Uterus (tissue), 4 donors: ENCODE results near the gene MAP3K6. TPM values are rescaled to one million over a fixed set of nuclear protein-coding genes. Genes with fewer than 3 reads are reported as not detected.

Experiments used
- DNase-seq, 2 donors: peaks; one replicate each; pipeline ENCODE4 v3.0.0-alpha.2; 2019 to 2020
- H3K27ac ChIP-seq, 2 donors: fragments of 200-600 bp; sonication (generic); 1 replicate in 1 of 2; 2 replicates in 1 of 2; pipeline ENCODE4 v1.5.1; 2016 to 2018
- H3K27me3 ChIP-seq, 2 donors: fragments of 200-600 bp; sonication (generic); one replicate each; pipeline ENCODE4 v1.5.1; 2018 to 2019; ENCODE audit warnings: control low read depth in 1 of 2
- H3K36me3 ChIP-seq, 2 donors: fragments of 200-600 bp; sonication (generic); one replicate each; pipeline ENCODE4 v1.5.1; 2019; ENCODE audit warnings: control low read depth in 1 of 2
- H3K4me1 ChIP-seq, 2 donors: fragments of 200-600 bp; sonication (generic); one replicate each; pipeline ENCODE4 v1.5.1; 2018 to 2019; ENCODE audit warnings: control low read depth in 1 of 2
- H3K4me3 ChIP-seq, 2 donors: fragments of 200-600 bp; sonication (generic); 1 replicate in 1 of 2; 2 replicates in 1 of 2; pipeline ENCODE4 v1.5.1; 2018 to 2019; ENCODE audit warnings: mild to moderate bottlenecking in 1 of 2
- H3K9me3 ChIP-seq, 2 donors: fragments of 200-600 bp; sonication (generic); one replicate each; pipeline ENCODE4 v1.5.1; 2019; ENCODE audit warnings: control low read depth in 1 of 2
- POLR2A ChIP-seq, 2 donors: fragments of 450-650 bp; IDR thresholded peaks; one replicate each; pipeline ENCODE4 v1.6.1; 2016; ENCODE audit warnings: antibody characterized with exemption in 2 of 2, mild to moderate bottlenecking in 1 of 2, moderate library complexity in 1 of 2
- intact Hi-C: fragments of 100-400 bp; cut with DNase I; formaldehyde crosslinking; loops from one replicate; pipeline ENCODE4 v1.15.1; 2023; ENCODE audit warnings: low total_unique reads
- small RNA-seq: library from RNA; depleted of rRNA; stranded (forward); fragments of <200 nt; gene quantifications from one replicate; pipeline ENCODE3, GENCODE V24; 2016
- total RNA-seq, 4 donors: library from RNA; depleted of rRNA in 3 of 4; stranded (reverse); fragments of >200 nt in 3 of 4; gene quantifications; one replicate each; pipeline versions ENCODE4 v1.1.0 to v1.2.4, GENCODE V29; 2014 to 2023
- TF ChIP-seq, protein P1 (sequence below), 4 experiments: fragments of 200-600 bp in 2 of 4; fragments of 450-650 bp in 2 of 4; sonication (generic) in 2 of 4; IDR thresholded peaks; one replicate each; pipeline ENCODE4 v1.5.1; 2016 to 2019; ENCODE audit warnings: antibody characterized with exemption in 4 of 4, mild to moderate bottlenecking in 2 of 4, moderate library complexity in 1 of 4
- donor health status: DM: yes; HTN: yes; CAD: no.

MAP3K6 gene
- total RNA-seq, 4 donors from 2014 or later, result 10.9 to 124 (median 16.5) TPM

DNA sequence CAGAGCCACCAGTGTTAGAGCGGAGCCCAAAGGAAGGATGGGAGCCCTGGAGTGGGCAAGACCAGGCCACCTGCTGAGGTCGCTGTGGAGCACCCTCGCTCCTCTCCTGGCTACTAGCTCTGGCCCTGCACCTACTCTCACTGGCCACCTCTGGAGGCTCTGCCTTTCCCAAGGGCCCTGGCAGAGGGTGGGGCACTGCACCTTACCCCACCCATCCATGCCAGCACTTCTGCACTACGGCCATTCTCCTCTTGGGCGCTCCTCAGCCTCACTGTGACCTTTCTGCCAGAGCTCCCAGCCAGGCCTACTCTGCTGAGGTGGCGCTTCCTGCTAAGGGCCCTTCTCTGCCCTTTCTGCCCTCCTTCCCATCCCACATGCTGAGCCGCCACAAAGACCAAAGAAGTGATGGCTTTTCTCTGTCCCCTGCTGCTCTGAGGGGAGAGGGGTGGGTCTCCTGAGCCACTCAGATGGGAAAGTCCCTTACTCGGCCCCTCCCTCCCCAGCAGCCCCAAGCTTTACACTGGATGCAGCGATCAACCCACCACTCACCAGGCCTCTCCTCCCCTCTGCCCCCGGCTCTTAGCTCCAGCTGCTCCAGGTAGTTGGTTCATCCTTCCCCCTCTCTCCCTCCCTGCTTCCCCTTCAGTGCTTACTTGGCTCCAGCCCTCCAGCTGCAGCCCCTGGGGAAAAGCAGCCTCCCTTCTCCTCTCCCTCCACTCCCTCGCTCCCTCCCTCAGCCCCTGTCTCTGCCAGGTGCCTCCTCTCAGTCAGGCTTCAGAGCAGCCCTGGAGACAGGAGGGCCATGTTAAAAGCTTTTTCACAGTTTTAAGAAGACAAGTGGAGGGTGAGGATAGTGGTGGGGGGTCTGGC is 59.6 kb downstream of the MAP3K6 start:
- Histone ChIP-seq H3K4me1 (no peaks in the 10 kb centered on the region), H3K27ac (no peak overlapping the region), H3K27me3 (no peaks in the 10 kb centered on the region), H3K4me3 (no peak overlapping the region), H3K9me3 (no peaks in the 10 kb centered on the region), H3K36me3 (no peaks in the 10 kb centered on the region)
- intact Hi-C loops, result loop anchor here (10.0 kb wide), 1 partner anchor 358 kb away; no protein-coding TSS in a partner anchor
- no peak for DNase-seq
- no peak for TF ChIP-seq POLR2A (IDR thresholded peaks at IDR 0.05)
- TF ChIP-seq, protein P1, sequence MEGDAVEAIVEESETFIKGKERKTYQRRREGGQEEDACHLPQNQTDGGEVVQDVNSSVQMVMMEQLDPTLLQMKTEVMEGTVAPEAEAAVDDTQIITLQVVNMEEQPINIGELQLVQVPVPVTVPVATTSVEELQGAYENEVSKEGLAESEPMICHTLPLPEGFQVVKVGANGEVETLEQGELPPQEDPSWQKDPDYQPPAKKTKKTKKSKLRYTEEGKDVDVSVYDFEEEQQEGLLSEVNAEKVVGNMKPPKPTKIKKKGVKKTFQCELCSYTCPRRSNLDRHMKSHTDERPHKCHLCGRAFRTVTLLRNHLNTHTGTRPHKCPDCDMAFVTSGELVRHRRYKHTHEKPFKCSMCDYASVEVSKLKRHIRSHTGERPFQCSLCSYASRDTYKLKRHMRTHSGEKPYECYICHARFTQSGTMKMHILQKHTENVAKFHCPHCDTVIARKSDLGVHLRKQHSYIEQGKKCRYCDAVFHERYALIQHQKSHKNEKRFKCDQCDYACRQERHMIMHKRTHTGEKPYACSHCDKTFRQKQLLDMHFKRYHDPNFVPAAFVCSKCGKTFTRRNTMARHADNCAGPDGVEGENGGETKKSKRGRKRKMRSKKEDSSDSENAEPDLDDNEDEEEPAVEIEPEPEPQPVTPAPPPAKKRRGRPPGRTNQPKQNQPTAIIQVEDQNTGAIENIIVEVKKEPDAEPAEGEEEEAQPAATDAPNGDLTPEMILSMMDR (IDR thresholded peaks at IDR 0.05), result no peak

DNA sequence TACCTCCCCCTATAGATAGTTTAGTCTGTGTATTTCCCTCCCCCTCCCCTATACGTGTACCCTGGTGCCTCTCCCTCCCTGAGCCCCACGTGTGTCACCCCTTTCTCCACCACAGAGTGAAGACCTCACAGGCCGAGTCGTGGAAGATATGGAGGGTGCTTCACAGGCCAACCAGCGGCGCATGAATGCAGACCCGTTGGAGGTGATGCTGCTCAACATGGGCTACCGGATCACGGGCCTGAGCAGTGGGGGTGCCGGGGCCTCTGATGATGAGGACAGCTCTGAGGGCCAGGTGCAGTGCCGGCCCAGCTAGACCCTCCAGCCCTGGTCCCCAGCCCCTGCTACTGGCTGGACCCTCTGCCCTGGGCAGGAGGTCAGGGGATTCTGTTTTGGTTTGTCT is 60.7 kb downstream of the MAP3K6 start:
- no peak for DNase-seq
- H3K4me1 ChIP-seq, result no peaks in the 10 kb centered on the region
- no peaks in the 10 kb centered on the region for H3K9me3 ChIP-seq
- no peak overlapping the region for H3K27ac ChIP-seq
- no peak overlapping the region for H3K4me3 ChIP-seq
- intact Hi-C loops, result loop anchor here (10.0 kb wide), 1 partner anchor 359 kb away; no protein-coding TSS in a partner anchor
- H3K36me3 ChIP-seq, result no peaks in the 10 kb centered on the region
- no peaks in the 10 kb centered on the region for H3K27me3 ChIP-seq
- TF ChIP-seq, protein P1 (IDR thresholded peaks at IDR 0.05), result no peak
- TF ChIP-seq POLR2A (IDR thresholded peaks at IDR 0.05), result no peak

Small RNA genes lying within 50 kb of the gene (small RNA-seq; reads per million reads assigned to genes)
- not detected for gene RNU6-48P

Other genes starting within 250 kb of the MAP3K6 start
- gene SLC9A1, start 211.8 kb downstream of the MAP3K6 start, total RNA-seq, result 10 to 100 TPM in 2 of 4 donors, 1 to 10 TPM in 2; 3.1 to 33.6 (median 18.4) TPM
- 10 to 100 TPM in 3 of 4 donors, 1 to 10 TPM in 1; 5.6 to 45.8 (median 34.2) TPM for gene WDTC1, start 132.3 kb downstream of the MAP3K6 start, total RNA-seq
- 10 to 100 TPM in 2 of 4 donors, 1 to 10 TPM in 2; 9.7 to 43.9 (median 18.6) TPM for gene TMEM222, start 44.8 kb downstream of the MAP3K6 start, total RNA-seq
- 10 to 100 TPM in 1 of 4 donors, 1 to 10 TPM in 2, not detected in 1; 1.6 to 11.3 (median 4.8) TPM for gene SYTL1, start 24.9 kb downstream of the MAP3K6 start, total RNA-seq
- gene FCN3, start 7.9 kb upstream of the MAP3K6 start, total RNA-seq, result 1 to 10 TPM in 3 of 4 donors, not detected in 1; 2.1 to 4.7 (median 2.4) TPM
- under 1 TPM in 1 of 4 donors, not detected in 3; 0.69 TPM for gene CD164L2, start 16.4 kb upstream of the MAP3K6 start, total RNA-seq
- 1 to 10 TPM in 1 of 4 donors, under 1 TPM in 1, not detected in 2; 0.55 to 1.9 TPM for gene GPR3, start 25.7 kb upstream of the MAP3K6 start, total RNA-seq
- gene WASF2, start 123.2 kb upstream of the MAP3K6 start, total RNA-seq, result 100 to 1,000 TPM in 1 of 4 donors, 10 to 100 TPM in 3; 27.2 to 178 (median 41.1) TPM
- gene AHDC1, start 237.2 kb upstream of the MAP3K6 start, total RNA-seq, result 100 to 1,000 TPM in 1 of 4 donors, 10 to 100 TPM in 3; 11.2 to 179 (median 50.7) TPM